NCI-H2196 treated with DMSO at 0.1 percent for 48 hours (cell line): ENCODE measurements around the gene PCDH1.
A peak's percentile ranks its signal among the peaks of the same experiment; 100 is the strongest.
"Not testable (repeated sequence)": the region's sequence is repeated elsewhere in the genome, so short reads cannot be mapped to it uniquely, and the experiment has no call there.

Experiments used
- DNase-seq: peaks from one replicate; lab custom pipeline; 2025; ENCODE audit not compliant: unreplicated experiment; lab: John Stamatoyannopoulos, UW

The PCDH1 gene

DNA sequence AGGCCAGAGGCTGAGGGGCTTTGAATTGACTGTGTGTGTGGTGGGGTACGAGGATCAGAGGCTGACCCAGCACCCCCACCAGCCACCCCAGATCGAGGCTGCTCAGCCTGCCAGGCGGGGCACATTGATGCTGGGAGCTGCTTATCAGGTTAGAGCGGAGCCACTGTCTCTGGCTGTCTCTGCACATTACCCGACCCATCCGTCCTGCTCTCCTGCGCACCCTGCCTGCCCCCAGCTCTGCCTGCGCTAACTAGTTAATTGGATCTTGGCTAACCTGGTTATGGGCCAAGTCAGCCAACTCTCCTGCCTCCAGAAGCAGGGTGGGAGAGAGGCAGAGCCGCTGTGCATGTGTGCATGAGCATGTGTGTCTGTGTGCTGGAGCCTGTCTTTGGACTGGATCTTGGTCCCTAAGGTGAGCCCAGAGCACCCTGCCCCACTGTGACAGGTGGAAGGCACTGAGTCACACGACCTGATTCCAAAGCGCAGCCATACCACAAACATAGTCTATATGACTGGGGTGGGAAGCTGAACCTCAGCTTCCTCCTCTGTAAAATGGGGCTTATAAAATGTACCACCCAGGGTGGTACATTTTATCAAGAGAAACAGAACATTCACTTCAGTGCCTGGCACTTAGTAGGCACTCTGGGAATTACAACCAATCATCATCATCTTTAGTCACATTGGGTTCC, 39.7 kb downstream of the PCDH1 start:
- DNase-seq: no peak

DNA sequence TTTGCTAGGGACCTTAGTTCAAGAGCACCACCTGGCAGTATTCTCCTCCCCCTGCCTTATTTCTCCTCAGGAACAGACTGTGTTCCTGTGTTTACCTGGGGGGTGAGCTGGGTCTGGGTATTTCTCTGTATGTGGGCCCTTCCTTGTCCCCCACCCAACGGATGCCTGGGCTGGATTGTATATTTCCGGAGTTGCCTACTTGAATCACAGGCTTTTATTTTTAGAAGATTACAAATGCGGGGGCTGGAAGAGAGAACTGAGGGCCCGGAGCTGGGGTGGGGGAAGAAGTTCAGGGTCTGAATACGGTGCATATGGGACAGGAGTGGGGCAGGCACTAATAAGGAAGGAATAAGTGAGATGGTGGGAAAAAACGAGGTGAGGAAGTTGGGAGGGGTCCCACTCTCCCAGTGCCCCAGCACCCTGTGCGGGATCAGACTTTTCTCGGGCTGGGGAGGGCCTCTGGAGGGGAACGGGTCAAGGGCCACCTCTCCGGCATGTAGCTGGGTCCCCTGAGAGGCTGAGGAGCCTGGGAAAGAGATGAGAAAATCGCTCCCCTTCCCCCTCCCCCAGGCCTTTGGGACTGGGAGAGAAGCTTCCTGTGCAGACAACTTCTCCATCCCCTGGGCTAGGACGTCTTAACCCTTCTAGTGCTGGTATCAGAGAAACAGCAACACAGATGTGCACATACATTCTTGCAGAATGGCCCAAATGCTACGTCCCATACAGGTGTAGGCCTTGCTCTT, 42.1 kb downstream of the PCDH1 start:
- DNase-seq: no peak

DNA sequence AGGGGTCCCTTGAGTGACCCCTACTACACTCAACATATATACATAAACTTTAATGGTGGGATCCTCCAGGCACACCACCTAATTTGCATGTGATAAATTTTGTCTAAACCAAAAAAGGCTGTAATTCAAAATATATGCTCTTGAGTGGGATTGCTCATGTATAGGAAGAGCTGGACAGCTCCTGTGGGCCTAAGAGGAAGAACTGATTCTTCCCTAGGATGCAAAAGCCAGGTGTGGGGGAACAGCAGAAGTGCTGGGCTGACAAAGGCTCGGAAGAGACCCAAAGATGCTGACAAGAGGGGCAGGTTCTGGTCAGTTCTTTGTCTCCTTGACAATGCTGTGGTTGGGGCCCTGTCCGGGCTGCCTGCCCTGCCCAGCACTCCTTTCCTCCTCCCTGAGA, 43.9 kb downstream of the PCDH1 start:
- no peak for DNase-seq

DNA sequence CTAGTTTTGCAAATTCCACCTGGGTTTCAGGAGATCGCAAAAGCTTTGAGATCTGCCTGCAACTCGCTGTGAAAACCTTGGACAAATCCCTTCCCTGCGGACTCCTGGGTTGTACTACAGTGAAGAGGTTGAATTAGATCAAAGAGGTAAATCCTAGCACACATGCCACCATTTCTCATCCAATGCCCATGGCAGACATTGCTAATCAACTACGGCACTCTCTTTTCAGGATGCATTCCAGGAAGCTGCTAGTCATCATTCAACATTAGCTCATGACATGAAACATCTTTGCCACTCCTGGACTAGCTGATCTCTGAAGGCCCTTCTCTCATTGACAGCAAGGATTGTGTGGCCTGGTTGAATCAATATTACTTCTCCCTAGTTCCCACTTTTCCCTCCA, 46.1 kb downstream of the PCDH1 start:
- DNase-seq: no peak

DNA sequence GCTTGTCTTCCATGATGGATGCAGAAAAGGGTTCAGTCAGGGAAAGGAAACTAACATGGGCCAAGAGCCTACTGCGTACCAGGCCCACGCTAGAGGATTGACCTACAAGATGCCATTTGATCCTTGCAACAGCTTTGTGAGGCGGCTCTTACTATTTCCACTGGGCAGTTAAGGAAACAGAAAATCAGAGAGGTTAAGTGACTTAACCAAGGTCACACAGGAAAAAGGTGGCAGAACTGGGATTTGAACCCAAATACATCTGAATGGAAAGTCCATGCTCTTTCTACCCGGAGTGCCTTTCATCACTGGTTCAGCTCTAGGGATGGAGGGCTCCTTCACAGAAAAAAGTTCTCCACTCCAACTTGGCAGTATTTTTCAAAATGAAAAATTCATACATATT, 50.0 kb downstream of the PCDH1 start:
- no peak for DNase-seq

DNA sequence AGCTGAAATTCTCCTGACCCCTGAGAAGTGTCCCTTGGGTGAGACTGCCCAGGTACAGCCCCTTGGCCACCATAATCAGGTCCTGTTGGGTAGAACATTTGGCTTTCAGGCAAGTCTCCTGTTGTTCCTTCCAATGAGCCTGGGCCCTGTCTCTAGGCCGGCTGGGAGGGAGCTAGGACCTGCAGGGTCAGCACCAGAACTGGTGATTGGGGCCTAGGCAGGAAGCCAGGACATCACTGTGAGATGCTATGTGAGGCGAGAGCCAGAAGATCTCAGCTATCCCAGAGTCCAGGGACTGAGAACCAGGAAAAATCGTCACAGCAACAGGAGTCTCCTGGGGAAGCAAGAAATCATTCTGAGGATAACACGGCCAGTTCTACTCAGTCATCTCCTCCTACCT, 51.5 kb downstream of the PCDH1 start:
- no peak for DNase-seq

DNA sequence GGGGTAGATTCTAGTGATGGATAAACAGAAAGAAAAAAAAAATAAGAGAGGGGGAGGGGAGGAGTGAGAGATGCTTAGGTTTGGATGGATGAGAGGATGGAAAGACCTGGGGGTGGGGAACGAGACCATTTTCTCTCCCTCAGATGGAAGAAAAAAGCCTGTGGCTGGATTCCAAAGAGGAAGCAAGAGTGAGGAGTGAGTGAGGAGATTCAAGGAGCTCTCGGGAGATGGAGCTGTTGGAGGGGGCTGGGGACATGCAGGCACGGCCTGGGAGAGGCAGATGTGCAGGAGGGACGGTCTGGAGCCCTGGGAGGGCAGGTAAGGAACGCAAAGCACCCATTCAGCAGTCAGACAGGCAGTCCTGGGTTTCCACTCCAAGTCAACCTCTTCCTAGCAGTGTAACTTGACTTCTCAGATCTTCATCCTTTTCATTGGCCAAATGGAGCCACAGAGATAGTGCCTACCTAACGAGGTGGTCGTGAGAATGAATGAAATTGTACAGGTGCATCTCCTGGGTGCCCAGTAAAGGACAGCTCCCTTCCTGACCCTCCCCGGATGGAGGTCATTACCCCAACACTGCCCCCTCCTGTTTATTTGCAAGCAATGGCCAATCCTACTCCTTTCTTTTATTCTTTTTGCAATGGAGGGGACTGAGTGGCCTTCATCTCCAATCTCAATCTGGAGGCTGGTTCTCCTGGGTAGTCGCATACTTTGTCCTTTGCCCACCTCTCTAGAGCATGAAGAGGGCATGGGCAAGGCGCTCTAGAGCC, 52.2 kb downstream of the PCDH1 start:
- no peak for DNase-seq

DNA sequence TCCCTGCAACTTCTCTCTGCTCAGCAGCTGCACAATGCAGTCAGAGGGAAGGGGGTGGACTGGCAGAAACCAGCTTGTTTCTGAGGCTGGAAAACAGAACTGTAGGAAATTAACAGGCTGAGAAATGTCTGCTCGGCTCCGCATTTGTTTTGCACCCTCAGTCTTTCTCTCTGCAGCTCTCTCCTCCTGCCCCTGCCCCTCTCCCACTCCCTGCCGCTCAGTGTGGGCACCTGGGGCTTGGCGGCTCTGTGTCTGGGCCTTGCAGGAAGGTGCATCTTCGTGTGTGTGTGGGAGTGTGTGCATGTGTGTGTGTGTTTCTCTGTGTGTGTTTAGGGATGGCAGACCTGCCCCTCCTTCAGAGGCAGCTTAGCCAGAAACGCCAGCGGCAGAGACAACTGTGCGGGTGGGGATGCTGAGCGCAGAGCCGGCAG, 53.0 kb downstream of the PCDH1 start:
- no peak for DNase-seq

DNA sequence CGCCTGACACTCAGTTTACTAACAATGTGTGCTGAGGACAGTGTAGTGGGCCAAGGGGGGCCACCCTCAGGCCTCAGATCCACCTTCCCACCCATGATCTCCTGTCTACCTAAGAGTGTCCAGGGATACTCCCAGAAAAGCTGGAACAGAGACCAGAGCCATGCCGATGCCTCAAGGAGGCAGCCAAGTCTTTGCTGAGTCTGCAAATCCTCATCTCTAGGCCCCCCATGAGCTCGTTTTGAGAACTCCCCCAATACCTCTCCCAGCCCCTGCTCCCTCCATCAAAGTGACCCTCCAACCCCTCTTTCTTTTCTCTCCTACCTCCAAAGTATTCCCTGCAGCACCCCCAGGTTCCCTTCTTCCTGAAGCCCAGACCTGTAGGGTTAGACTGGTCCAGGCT, 53.5 kb downstream of the PCDH1 start:
- DNase-seq: no peak

DNA sequence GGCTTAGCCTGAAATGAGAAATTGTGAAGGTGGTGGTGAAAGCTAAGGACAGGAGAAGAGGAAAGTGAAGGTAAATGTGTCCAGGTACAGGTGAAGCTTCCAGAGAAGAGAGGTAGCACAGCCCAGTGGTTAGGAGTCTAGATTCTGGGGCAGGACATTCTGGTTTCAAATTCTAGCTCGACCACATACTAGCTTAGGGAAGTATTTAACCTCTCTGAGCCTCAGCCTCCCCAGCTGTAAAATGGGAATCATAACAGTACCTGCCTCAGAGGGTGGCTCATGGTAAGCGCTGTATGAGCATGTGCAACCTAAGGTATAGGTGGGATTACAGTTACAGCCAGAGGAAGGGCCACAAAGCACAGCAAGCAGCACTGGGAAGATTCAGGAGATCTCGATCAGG, 55.2 kb downstream of the PCDH1 start:
- DNase-seq: no peak

DNA sequence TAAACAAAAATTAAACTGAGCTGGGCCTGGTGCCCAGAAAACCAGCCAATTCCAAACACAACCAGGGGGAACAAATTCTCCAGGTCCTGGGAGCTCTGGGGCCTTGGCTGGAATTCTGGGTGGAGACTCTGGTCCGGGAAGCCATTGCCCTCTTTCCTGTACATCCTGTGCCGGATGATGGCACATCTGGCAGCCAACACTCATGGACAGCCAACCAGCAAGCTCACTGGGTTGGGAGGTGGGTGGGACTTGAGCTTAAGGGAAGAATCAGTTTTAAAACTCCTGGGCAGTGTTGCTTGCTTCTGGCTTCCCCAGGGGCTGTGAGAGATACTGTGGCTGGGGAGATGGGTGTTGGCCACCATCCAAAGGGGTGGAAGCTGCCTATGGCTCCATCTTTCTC, 56.1 kb downstream of the PCDH1 start:
- no peak for DNase-seq

DNA sequence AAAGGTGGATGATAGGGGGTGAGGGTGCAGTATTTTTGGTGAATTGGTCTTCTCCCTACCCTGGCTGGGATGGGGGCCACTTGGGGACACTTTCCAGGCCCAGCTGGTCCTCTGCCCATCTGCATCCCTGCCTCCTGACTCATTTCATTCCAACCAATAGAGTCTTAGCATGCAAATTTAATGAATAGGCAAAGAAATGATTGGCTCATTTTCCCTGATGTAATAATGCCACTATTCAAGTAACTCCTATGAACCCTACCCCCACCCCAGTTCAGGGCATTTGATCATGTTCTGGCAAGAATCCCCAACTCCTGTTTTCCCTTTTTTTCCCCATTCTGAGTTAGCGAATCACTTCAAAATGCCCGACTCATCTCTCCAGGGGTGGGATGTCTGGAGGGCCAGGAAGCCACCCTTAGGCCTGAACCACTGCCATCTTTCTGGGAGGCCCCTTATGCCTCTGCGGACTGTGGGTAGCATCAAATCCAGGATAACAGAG, 56.7 kb downstream of the PCDH1 start:
- peak; percentile 79 for DNase-seq

DNA sequence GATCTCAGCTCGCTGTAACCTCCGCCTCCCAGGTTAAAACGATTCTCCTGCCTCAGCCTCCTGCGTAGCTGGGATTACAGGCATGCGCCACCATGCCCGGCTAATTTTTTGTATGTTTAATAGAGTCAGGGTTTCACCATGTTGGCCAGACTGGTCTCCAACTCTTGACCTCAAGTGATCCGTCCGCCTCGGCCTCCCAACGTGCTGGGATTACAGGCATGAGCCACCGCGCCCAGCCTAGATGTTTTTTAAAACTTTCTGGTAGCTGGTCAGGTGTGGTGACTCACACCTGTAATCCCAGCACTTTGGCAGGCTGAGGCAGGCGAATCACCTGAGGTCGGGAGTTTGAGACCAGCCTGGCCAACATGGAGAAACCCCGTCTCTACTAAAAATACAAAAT, 57.5 kb downstream of the PCDH1 start:
- DNase-seq: not testable (repeated sequence)

DNA sequence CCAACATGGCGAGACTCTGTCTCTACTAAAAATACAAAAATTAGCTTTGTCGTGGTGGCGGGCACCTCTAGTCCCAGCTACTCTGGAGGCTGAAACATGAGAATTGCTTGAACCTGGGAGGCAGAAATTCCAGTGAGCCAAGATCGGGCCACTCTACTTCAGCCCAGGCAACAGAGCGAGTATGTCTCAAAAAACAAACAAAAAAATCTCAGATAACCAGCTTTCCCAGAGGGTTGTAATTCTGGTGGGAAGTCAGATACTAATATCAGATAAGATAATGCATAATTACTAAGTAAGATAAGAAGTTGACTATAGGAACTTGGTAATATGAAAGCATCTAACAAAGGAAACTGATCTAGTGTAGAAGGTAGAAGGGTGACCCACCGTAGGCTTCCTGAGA, 60.6 kb downstream of the PCDH1 start:
- no peak for DNase-seq

DNA sequence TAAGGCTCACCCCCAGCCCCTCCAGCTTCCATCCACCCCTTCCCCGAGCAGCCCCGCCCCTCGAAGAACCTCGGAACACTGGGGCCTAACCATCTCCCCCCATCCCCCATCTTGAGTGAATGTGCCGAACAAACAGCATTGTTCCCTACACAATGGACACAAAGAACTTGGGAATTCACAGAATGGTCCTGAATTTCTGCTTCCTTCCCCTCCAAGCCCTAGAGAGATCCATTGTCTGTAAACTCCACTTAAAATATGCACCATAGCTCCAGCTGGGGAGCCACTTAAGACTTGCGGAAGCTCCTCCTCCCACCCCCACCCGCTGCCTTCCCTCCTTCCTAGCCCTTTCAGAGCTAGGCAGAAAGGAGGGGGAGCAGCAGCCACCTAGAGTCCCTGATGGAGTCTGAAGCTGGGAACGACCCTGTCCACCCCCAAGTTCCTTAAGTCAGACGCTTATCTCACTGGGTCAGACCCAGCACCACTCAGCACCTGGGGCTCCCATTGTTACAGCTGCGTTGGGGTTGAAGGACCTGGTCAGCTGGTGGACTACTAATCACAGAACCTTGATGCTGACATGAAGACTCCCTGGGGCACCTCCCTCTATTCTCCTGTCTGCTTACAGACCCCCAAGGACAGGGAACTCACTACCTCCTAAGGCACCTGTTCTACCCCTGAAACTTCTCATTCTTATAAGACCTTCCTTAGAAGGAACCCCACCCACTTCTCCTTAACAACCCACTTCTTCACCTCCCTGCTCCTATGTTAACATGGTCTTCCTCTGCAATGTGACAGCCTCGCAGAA, 61.4 kb downstream of the PCDH1 start:
- DNase-seq: no peak

DNA sequence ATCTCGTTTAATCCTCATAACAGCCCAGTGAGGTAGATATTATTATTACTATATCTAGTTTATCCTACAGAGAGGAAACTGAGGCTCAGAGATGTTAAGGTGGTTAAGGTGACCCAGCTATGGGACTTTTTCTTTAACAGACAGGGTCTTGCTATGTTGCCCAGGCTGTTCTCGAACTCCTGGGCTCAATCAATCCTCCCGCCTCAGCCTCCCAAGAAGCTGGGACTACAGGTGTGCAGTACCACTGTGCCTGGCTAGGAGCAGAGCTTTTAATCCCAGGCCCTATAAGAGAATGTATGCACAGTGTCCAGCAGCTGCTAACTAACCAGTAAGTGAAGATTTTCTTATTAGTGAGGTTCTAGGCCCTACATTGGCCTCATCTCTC, 62.4 kb downstream of the PCDH1 start:
- no peak for DNase-seq

DNA sequence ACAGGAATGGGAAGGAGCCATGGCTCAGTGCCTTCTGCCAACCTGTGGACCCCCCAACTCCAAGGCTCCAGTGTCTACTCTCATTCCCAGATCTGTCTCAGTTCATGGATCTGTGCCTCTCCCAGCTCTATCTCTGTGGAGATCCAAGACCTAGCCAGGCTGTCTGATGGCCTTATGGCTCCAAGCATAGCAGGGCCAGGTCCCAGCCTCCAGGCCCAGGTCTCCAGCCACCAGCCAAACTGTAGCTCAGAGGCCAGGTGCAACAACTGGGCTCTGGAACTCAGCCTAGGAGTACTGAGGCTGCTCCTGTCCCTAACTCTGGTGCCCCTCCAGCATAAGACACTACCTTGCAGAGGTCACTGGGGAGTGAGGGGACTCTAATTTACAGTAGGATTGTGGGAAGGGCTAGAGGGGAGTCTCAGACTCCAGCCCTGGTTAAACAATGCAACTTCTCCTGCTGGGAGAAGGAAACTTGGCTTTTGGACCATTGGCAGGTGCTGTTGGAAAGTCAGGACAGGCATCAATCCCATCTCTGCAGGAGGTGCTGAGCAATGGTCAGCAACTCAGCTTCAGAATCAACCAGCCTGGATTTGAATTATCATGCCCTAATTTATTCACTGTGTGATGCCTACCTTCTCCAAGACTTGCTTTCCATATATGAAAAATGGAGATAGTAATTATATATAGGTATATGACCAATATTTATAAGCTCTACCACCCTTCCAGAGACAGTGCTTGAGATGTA, 63.0 kb downstream of the PCDH1 start:
- no peak for DNase-seq

DNA sequence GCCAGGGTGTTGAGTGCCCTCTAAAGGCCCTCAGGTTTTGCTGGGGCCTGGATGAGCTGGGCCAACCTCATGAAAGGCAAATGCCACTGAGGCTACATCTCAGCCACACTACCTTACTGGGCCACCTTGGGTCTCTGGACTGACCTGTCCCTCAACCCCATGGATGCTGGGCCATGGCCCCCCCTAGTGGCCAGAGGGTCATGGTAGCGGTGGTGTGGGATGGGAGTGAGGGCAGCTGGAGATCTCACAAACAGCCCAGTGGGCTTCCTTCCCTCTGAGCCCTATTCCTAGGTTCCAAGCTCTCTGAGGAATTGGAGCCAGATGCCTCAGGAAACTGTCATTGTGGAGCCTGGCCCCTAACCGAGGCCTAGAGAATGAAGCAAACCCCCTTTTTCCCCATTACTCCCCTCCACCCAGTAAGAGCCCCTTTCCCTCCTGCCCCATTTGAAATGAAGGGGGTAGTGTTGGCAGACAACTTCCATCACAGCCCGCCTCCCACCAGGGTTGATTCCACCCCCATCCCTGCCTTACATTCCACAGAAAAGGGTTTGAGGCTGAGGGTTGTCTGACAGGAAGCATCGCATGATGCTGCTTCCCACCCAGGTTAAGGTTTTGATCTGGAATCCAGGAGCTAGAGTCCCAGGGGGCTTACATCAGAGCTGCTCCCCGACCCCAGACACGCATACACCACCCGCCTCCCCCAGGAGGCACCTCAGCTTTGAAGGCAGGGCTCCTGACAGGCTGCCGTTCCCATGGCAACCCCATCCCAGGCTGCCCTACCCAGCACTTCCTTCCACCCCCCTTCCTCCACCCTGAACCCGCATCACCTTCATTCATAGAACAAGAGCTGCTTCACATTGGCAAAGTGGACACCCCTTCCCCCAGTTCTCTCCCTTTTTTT, 63.9 kb downstream of the PCDH1 start:
- peak; percentile 32 for DNase-seq

DNA sequence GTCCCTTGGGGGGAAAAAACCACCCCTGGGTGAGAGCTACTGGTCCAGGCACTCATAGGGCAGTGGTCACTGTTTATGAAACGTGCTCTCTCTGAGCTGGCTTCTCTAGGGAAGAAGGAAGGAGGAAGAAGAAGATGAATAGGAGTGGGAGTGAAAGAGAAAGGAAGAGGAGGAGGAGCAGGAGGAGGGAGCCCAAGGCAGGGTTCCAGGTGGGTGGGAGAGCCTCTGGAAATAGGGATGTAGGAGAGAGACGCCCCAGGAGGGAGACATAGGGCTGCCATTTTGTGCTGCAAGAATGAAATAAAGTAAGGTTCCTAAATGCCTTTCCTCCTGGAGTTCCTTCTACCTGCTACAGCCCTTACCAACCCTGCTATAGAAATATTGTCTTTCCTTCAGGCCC, 65.7 kb downstream of the PCDH1 start:
- DNase-seq: no peak
